ENCODE results near the gene PACSIN2.

PACSIN2 gene

GRCh38 chr22:42885446-42885845 lies 129.5 kb downstream of the PACSIN2 start:
- Histone ChIP-seq H3K27me3 (no peaks in the 10 kb centered on the region), H3K27ac (peak overlapping the region; percentile 5)
- TF ChIP-seq CTCF (IDR thresholded peaks at IDR 0.05), result no peak

GRCh38 chr22:42884616-42885375 lies 130.2 kb downstream of the PACSIN2 start:
- TF ChIP-seq CTCF (IDR thresholded peaks at IDR 0.05), result no peak
- Histone ChIP-seq H3K4me1 (ENCODE audit: control insufficient read depth in 1 of 2, insufficient read depth in 1 of 2, low read depth in 1 of 2, low read length in 1 of 2) (peaks cover 24 to 29% of the 10 kb centered on the region in 2 experiments), H3K36me3 (peaks cover 92% of the 10 kb centered on the region), H3K27me3 (no peaks in the 10 kb centered on the region), H3K9me3 (no peaks in the 10 kb centered on the region), H3K4me3 (ENCODE audit: low read depth in 1 of 2, low read length in 1 of 2) (no peak overlapping the region), H3K27ac (peak overlapping the region; percentile 39)

More at GRCh38 chr22:42885446-42885845, 129.5 kb downstream of the PACSIN2 start:
- Histone ChIP-seq H3K4me1 (ENCODE audit: control insufficient read depth in 1 of 2, insufficient read depth in 1 of 2, low read depth in 1 of 2, low read length in 1 of 2) (peaks cover 31 to 36% of the 10 kb centered on the region in 2 experiments), H3K4me3 (ENCODE audit: low read depth in 1 of 2, low read length in 1 of 2) (no peak overlapping the region), H3K36me3 (peaks cover 91% of the 10 kb centered on the region), H3K9me3 (no peaks in the 10 kb centered on the region)

GRCh38 chr22:42883970-42884369 lies 131.0 kb downstream of the PACSIN2 start:
- Histone ChIP-seq H3K27me3 (no peaks in the 10 kb centered on the region), H3K4me3 (ENCODE audit: low read depth in 1 of 2, low read length in 1 of 2) (no peak overlapping the region), H3K4me1 (ENCODE audit: control insufficient read depth in 1 of 2, insufficient read depth in 1 of 2, low read depth in 1 of 2, low read length in 1 of 2) (peaks cover 16 to 21% of the 10 kb centered on the region in 2 experiments), H3K36me3 (peaks cover 100% of the 10 kb centered on the region), H3K27ac (no peak overlapping the region), H3K9me3 (no peaks in the 10 kb centered on the region)
- no peak for TF ChIP-seq CTCF (IDR thresholded peaks at IDR 0.05)

- H3K36me3 ChIP-seq, result peaks cover 100% of the 10 kb centered on the region
- TF ChIP-seq CTCF (IDR thresholded peaks at IDR 0.05), result no peak
- H3K27ac ChIP-seq, result no peak overlapping the region
- H3K27me3 ChIP-seq, result no peaks in the 10 kb centered on the region
- H3K9me3 ChIP-seq, result no peaks in the 10 kb centered on the region
- H3K4me1 ChIP-seq (ENCODE audit: control insufficient read depth in 1 of 2, insufficient read depth in 1 of 2, low read depth in 1 of 2, low read length in 1 of 2), result peaks cover 8 to 12% of the 10 kb centered on the region in 2 experiments
- no peak overlapping the region for H3K4me3 ChIP-seq (ENCODE audit: low read depth in 1 of 2, low read length in 1 of 2)
Observed at GRCh38 chr22:42883121-42883520, 131.8 kb downstream of the PACSIN2 start.

- H3K36me3 ChIP-seq, result peaks cover 100% of the 10 kb centered on the region
- TF ChIP-seq CTCF (IDR thresholded peaks at IDR 0.05), result no peak
- no peaks in the 10 kb centered on the region for H3K27me3 ChIP-seq
- H3K4me3 ChIP-seq (ENCODE audit: low read depth in 1 of 2, low read length in 1 of 2), result no peak overlapping the region
- H3K27ac ChIP-seq, result no peak overlapping the region
- no peaks in the 10 kb centered on the region for H3K9me3 ChIP-seq
- peaks cover 0 to 2% of the 10 kb centered on the region in 2 experiments for H3K4me1 ChIP-seq (ENCODE audit: control insufficient read depth in 1 of 2, insufficient read depth in 1 of 2, low read depth in 1 of 2, low read length in 1 of 2)
Observed at GRCh38 chr22:42881982-42882656, 132.8 kb downstream of the PACSIN2 start.
